Skeletal muscle satellite cell (primary cell): ENCODE results near the gene RPS6KA5.
"Not testable (repeated sequence)": the region's sequence is repeated elsewhere in the genome, so short reads cannot be mapped to it uniquely, and the experiment has no call there.

Source experiments
- H3K27me3 ChIP-seq: 2 replicates; pipeline ENCODE4 v1.7.0; 2013; ENCODE audit warnings: low read length; ENCODE audit not compliant: control insufficient read depth, insufficient read depth
- H3K36me3 ChIP-seq: 2 replicates; pipeline ENCODE4 v1.7.0; 2013; ENCODE audit warnings: mild to moderate bottlenecking, control low read depth, low read length; ENCODE audit not compliant: insufficient read depth
- H3K4me1 ChIP-seq: 2 replicates; pipeline ENCODE4 v1.7.0; 2013; ENCODE audit warnings: low read length; ENCODE audit not compliant: control insufficient read depth, insufficient read depth
- H3K4me2 ChIP-seq: 2 replicates; pipeline ENCODE4 v1.7.0; 2013; ENCODE audit warnings: mild to moderate bottlenecking, low read length
- H3K4me3 ChIP-seq: 2 replicates; pipeline ENCODE4 v1.7.0; 2013; ENCODE audit warnings: low read length
- H3K9ac ChIP-seq: 2 replicates; pipeline ENCODE4 v1.7.0; 2013; ENCODE audit warnings: mild to moderate bottlenecking, low read depth, low read length, moderate library complexity
- H3K9me3 ChIP-seq: replicated peaks from 2 replicates; pipeline ENCODE4 v1.7.0; 2013; ENCODE audit warnings: mild to moderate bottlenecking, control low read depth, low read length

Gene RPS6KA5

GRCh38 chr14:91041450-91041849 lies 19.0 kb downstream of the RPS6KA5 start:
- no peaks in the 10 kb centered on the region for H3K4me1 ChIP-seq
- H3K27me3 ChIP-seq: no peaks in the 10 kb centered on the region
- H3K36me3 ChIP-seq: no peaks in the 10 kb centered on the region
- no peaks in the 10 kb centered on the region for H3K9me3 ChIP-seq
- H3K9ac ChIP-seq: no peak overlapping the region
- no peak overlapping the region for H3K4me3 ChIP-seq
- H3K4me2 ChIP-seq: no peak overlapping the region

- no peak overlapping the region for H3K4me2 ChIP-seq
- H3K9me3 ChIP-seq: no peaks in the 10 kb centered on the region
- no peaks in the 10 kb centered on the region for H3K36me3 ChIP-seq
- no peaks in the 10 kb centered on the region for H3K27me3 ChIP-seq
- no peak overlapping the region for H3K9ac ChIP-seq
- H3K4me3 ChIP-seq: no peak overlapping the region
- H3K4me1 ChIP-seq: no peaks in the 10 kb centered on the region
Observed at GRCh38 chr14:91040545-91040944, 19.9 kb downstream of the RPS6KA5 start.

- Histone ChIP-seq H3K4me2 (no peak overlapping the region), H3K9me3 (no peaks in the 10 kb centered on the region), H3K4me3 (no peak overlapping the region)
Observed at GRCh38 chr14:91038439-91038838, 22.0 kb downstream of the RPS6KA5 start.

GRCh38 chr14:91036741-91037469 lies 23.5 kb downstream of the RPS6KA5 start:
- no peaks in the 10 kb centered on the region for H3K27me3 ChIP-seq
- no peak overlapping the region for H3K9ac ChIP-seq
- no peaks in the 10 kb centered on the region for H3K9me3 ChIP-seq
- H3K4me3 ChIP-seq: no peak overlapping the region
- H3K4me2 ChIP-seq: no peak overlapping the region
- H3K4me1 ChIP-seq: no peaks in the 10 kb centered on the region
- no peaks in the 10 kb centered on the region for H3K36me3 ChIP-seq

More at GRCh38 chr14:91038439-91038838, 22.0 kb downstream of the RPS6KA5 start:
- Histone ChIP-seq H3K27me3 (no peaks in the 10 kb centered on the region), H3K4me1 (no peaks in the 10 kb centered on the region), H3K9ac (no peak overlapping the region), H3K36me3 (no peaks in the 10 kb centered on the region)

DNA sequence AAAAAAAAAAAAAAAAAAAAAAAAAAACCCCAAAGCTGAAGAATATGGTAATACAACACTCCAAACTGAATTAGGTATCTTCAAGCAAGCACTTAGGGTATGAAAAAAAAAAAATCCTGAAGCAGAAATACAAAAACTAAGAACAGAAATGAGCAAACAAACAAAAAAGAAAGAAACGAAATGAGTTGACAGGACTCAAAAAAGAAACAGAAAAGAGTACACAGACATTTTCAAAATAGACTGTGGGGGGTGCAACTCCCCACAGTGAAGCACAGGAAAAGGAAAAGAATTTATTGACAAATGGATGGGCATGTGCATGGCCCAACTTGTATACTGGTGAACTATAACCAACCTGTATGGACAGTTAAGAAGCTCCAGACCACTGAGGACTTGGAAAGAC lies 24.6 kb downstream of the RPS6KA5 start:
- no peaks in the 10 kb centered on the region for H3K27me3 ChIP-seq
- no peaks in the 10 kb centered on the region for H3K4me1 ChIP-seq
- no peak overlapping the region for H3K9ac ChIP-seq
- H3K9me3 ChIP-seq: no peaks in the 10 kb centered on the region
- no peak overlapping the region for H3K4me3 ChIP-seq
- H3K4me2 ChIP-seq: no peak overlapping the region
- H3K36me3 ChIP-seq: no peaks in the 10 kb centered on the region

GRCh38 chr14:91034379-91034778 lies 26.1 kb downstream of the RPS6KA5 start:
- H3K4me1 ChIP-seq, H3K36me3 ChIP-seq, H3K4me2 ChIP-seq, H3K27me3 ChIP-seq, H3K9me3 ChIP-seq, H3K4me3 ChIP-seq, H3K9ac ChIP-seq: not testable (repeated sequence)

GRCh38 chr14:91032248-91032647 lies 28.2 kb downstream of the RPS6KA5 start:
- Histone ChIP-seq H3K9me3 (no peaks in the 10 kb centered on the region), H3K4me1 (no peaks in the 10 kb centered on the region), H3K4me2 (no peak overlapping the region), H3K4me3 (no peak overlapping the region), H3K27me3 (no peaks in the 10 kb centered on the region), H3K9ac (no peak overlapping the region), H3K36me3 (no peaks in the 10 kb centered on the region)

DNA sequence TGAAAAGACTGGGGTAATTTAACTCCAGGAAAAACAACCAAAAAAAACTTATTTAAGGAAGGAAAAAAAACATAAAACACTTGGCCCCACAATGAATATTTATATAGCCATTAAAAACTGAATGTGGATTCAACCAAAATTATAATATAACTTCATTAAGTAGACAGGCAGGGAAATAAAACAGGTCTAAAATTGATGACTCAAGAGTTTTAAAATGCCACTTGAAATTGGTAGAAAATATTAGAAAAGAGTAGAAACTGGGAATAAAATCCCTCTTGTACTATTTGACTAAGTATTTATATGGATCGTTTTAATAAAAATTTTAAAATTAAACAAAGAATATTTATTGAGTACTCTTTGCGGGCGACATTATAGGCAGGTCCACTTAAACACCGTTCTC lies 28.8 kb downstream of the RPS6KA5 start:
- Histone ChIP-seq H3K4me3 (no peak overlapping the region), H3K9me3 (no peaks in the 10 kb centered on the region), H3K9ac (no peak overlapping the region), H3K36me3 (no peaks in the 10 kb centered on the region), H3K27me3 (no peaks in the 10 kb centered on the region), H3K4me1 (no peaks in the 10 kb centered on the region), H3K4me2 (no peak overlapping the region)

DNA sequence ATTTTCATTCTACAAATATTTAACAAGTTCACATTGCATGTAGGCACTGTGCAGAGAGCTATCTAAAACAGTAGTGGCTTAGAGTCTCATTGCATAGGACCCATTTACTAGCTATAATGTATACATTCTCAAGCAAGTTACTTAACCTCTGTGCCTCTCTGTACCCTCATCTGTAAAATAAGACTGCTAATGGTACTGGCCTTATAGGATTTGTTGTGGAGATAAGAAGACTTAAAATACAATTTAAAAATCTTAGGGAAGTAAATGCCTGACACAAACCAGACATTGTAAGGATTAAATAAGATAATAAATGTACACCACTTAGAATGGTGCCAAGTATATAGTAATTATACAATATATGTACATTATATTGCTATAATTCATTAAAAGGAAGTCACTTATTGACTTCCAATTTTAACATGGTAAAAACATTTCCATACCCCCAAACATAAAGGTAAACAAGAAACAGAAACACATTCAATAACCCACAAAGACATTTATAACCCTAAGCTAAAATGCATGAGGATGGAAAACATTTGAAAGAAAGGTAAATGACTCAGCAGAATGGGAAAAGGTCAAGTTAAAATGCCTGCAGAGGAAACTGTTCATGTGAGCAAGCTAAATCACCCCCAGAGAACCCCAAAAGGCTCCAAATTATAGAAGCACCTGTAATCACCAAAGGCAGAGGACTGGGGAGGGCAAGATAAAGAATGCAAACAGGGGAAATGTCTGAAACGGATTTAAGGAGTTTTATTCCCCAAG lies 30.8 kb downstream of the RPS6KA5 start:
- no peaks in the 10 kb centered on the region for H3K4me1 ChIP-seq
- H3K4me3 ChIP-seq: no peak overlapping the region
- H3K9me3 ChIP-seq: no peaks in the 10 kb centered on the region
- no peak overlapping the region for H3K4me2 ChIP-seq
- no peaks in the 10 kb centered on the region for H3K27me3 ChIP-seq
- no peak overlapping the region for H3K9ac ChIP-seq
- no peaks in the 10 kb centered on the region for H3K36me3 ChIP-seq

- H3K36me3 ChIP-seq: no peaks in the 10 kb centered on the region
- H3K4me1 ChIP-seq: no peaks in the 10 kb centered on the region
- no peaks in the 10 kb centered on the region for H3K27me3 ChIP-seq
- no peak overlapping the region for H3K4me2 ChIP-seq
- H3K4me3 ChIP-seq: no peak overlapping the region
- no peak overlapping the region for H3K9ac ChIP-seq
- H3K9me3 ChIP-seq: no peaks in the 10 kb centered on the region
Observed at GRCh38 chr14:91027561-91027960, 32.9 kb downstream of the RPS6KA5 start.

DNA sequence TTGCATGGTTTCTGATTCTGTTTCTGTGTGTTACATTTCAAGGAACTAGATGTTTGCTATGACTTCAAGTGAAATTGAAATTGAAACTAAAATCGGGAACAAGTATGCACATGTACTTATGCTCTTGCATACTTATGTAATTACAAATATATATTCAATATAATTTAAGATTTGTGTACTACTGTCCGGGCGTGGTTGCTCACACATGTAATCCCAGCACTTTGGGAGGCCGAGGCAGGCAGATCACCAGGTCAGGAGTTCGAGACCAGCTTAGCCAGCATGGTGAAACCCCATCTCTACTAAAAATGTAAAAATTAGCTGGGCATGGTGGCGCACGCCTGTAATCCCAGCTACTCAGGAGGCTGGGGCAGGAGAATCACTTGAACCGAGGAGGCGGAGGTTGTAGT lies 37.8 kb downstream of the RPS6KA5 start:
- not testable (repeated sequence) for H3K4me1 ChIP-seq, H3K27me3 ChIP-seq, H3K9ac ChIP-seq, H3K4me3 ChIP-seq, H3K36me3 ChIP-seq, H3K9me3 ChIP-seq, H3K4me2 ChIP-seq
